ENCODE measurements around the gene UFSP2.
A peak's percentile ranks its signal among the peaks of the same experiment; 100 is the strongest.

The UFSP2 gene

GRCh38 chr4:185361872-185362271, 63.9 kb downstream of the UFSP2 start:
- no peak for FAIRE-seq

GRCh38 chr4:185359767-185360446, 65.9 kb downstream of the UFSP2 start:
- no peak for TF ChIP-seq POLR2A (IDR thresholded peaks at IDR 0.05; ENCODE audit: low read depth, low read length)
- DNase-seq (ENCODE audit: insufficient read length, low spot score): no peak
- FAIRE-seq: peak; percentile 71

More at GRCh38 chr4:185361872-185362271, 63.9 kb downstream of the UFSP2 start:
- no peak for DNase-seq (ENCODE audit: insufficient read length, low spot score)
- TF ChIP-seq POLR2A (IDR thresholded peaks at IDR 0.05; ENCODE audit: low read depth, low read length): no peak

GRCh38 chr4:185358959-185359358, 66.8 kb downstream of the UFSP2 start:
- DNase-seq (ENCODE audit: insufficient read length, low spot score) (no peak), FAIRE-seq (no peak)
- TF ChIP-seq POLR2A (IDR thresholded peaks at IDR 0.05; ENCODE audit: low read depth, low read length): no peak

GRCh38 chr4:185358514-185358913, 67.2 kb downstream of the UFSP2 start:
- no peak for TF ChIP-seq POLR2A (IDR thresholded peaks at IDR 0.05; ENCODE audit: low read depth, low read length)
- FAIRE-seq (no peak), DNase-seq (ENCODE audit: insufficient read length, low spot score) (peak; percentile 14)

- no peak for DNase-seq (ENCODE audit: insufficient read length, low spot score)
- no peak for TF ChIP-seq POLR2A (IDR thresholded peaks at IDR 0.05; ENCODE audit: low read depth, low read length)
- FAIRE-seq: no peak
Observed at GRCh38 chr4:185357733-185358440, 67.9 kb downstream of the UFSP2 start.

- FAIRE-seq (no peak), DNase-seq (ENCODE audit: insufficient read length, low spot score) (no peak)
- no peak for TF ChIP-seq POLR2A (IDR thresholded peaks at IDR 0.05; ENCODE audit: low read depth, low read length)
Observed at GRCh38 chr4:185357211-185357610, 68.6 kb downstream of the UFSP2 start.

GRCh38 chr4:185352741-185353140, 73.0 kb downstream of the UFSP2 start:
- FAIRE-seq: no peak
- DNase-seq (ENCODE audit: insufficient read length, low spot score): no peak
- TF ChIP-seq POLR2A (IDR thresholded peaks at IDR 0.05; ENCODE audit: low read depth, low read length): no peak

- TF ChIP-seq POLR2A (IDR thresholded peaks at IDR 0.05; ENCODE audit: low read depth, low read length): no peak
- FAIRE-seq: no peak
Observed at GRCh38 chr4:185352202-185352601, 73.6 kb downstream of the UFSP2 start.

GRCh38 chr4:185351691-185352090, 74.1 kb downstream of the UFSP2 start:
- no peak for FAIRE-seq
- DNase-seq (ENCODE audit: insufficient read length, low spot score): no peak
- no peak for TF ChIP-seq POLR2A (IDR thresholded peaks at IDR 0.05; ENCODE audit: low read depth, low read length)

More at GRCh38 chr4:185352202-185352601, 73.6 kb downstream of the UFSP2 start:
- DNase-seq (ENCODE audit: insufficient read length, low spot score): no peak

Data from H54 (cell line).